ENCODE results near the gene AP2B1. TPM values are rescaled to one million over a fixed set of nuclear protein-coding genes. Genes with fewer than 3 reads are reported as not detected.

The AP2B1 gene
- polyA plus RNA-seq, 1 of the 3 experiments (the other 2 are of a cell fraction), result 97.8 TPM

DNA sequence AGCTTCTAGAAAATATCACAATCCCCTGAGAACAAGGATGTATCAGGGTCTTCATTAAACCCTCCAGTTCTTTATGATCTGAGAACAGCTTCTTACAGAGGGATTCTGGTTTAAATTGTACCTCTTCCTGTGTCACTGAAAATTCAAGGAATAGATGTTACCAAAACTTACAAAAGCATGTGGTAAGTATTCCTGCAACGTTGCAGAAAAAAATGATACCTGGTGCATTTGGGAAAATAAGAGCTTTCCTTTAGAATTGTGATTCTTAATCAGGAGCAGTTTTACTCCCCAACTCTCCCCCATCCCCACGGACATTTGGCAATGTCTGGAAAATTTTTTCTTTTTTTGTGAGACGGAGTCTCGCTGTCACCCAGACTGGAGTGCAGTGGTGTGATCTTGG lies 33.8 kb upstream of the AP2B1 start:
- POLR2A ChIA-PET, result no interaction called here

DNA sequence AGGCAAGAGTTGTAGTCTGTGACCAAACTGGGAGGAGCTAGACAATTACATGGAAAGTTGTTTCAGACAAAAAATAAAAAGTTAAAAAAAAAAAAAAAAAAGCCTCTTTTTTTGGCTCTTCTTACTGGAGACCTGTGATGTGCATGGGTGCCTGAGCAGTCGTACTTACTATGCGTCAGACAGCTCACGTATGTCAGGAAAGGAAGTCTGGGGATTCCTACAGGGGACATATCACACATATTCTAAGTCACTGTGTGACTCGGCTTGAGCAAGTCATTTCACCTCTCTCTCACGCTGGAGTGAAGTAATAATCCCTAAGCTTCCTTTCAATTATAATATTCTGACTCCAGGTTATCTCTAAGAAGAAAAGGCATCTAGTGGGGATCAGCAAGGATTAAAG lies 32.5 kb upstream of the AP2B1 start:
- no peak for DNase-seq
- 31% methylated on average over 5 of the region's 5 CpGs for WGBS (ENCODE audit: low lambda C conversion rate)

More for the DNA sequence above, 33.8 kb upstream of the AP2B1 start:
- Histone ChIP-seq H3K27me3 (ENCODE audit: insufficient read depth) (peaks cover 75% of the 10 kb centered on the region), H3K4me1 (ENCODE audit: control insufficient read depth in 1 of 2, insufficient read depth in 2 of 2, low read depth in 1 of 2, low read length in 1 of 2) (no peaks in the 10 kb centered on the region), H4K20me1 (ENCODE audit: insufficient read depth) (no peaks in the 10 kb centered on the region), H3K9ac (no peak overlapping the region), H2AFZ (ENCODE audit: low read depth) (no peak overlapping the region), H3K79me2 (ENCODE audit: insufficient read depth) (no peaks in the 10 kb centered on the region), H3K9me2 (0 out of 2 replicates have a peak, but pooled peaks cover 3% of the 10 kb centered on the region), H3K36me3 (replicated peaks in 1 of 2; ENCODE audit: control insufficient read depth in 1 of 2, insufficient read depth in 2 of 2, low read length in 1 of 2) (no peaks in the 10 kb centered on the region), H3F3A (replicated peaks; ENCODE audit: insufficient read depth) (no peaks in the 10 kb centered on the region), H3K4me2 (no peak overlapping the region), H3K4me3 (ENCODE audit: low read depth in 2 of 2, low read length in 1 of 2) (no peak overlapping the region), H3K27ac (ENCODE audit: low read depth in 2 of 2, low read length in 1 of 2) (no peak overlapping the region), H3K9me3 (no peaks in the 10 kb centered on the region)
- 10% methylated on average over 4 of the region's 4 CpGs for WGBS (ENCODE audit: low lambda C conversion rate)
- CTCF ChIA-PET, result interaction anchor here (0.8 to 3.6 kb wide), 6 partner anchors 14 to 241 kb away, joined by 3 to 29 read pairs (median 5); partner anchors contain the start of gene SLFN12L
- no peak for DNase-seq
- TF ChIP-seq GABPA (IDR thresholded peaks at IDR 0.05; ENCODE audit: low read depth) (no peak), SIN3A (IDR thresholded peaks at IDR 0.05; ENCODE audit: borderline replicate concordance, low read depth, low read length) (no peak), MXI1 (IDR thresholded peaks at IDR 0.05; ENCODE audit: low read depth, low read length) (no peak), TEAD4 (IDR thresholded peaks at IDR 0.05; ENCODE audit: borderline replicate concordance, insufficient read depth) (no peak), YY1 (IDR thresholded peaks at IDR 0.05; ENCODE audit: low read depth) (no peak), RCOR1 (IDR thresholded peaks at IDR 0.05; ENCODE audit: low read length) (no peak), FOSL2 (IDR thresholded peaks at IDR 0.05; ENCODE audit: borderline replicate concordance, low read depth) (no peak), EZH2phosphoT487 (IDR thresholded peaks at IDR 0.05; ENCODE audit: borderline replicate concordance, low read depth) (no peak), TAF1 (IDR thresholded peaks at IDR 0.05; ENCODE audit: borderline replicate concordance, low read depth, low read length) (no peak), RXRA (IDR thresholded peaks at IDR 0.05; ENCODE audit: borderline replicate concordance, low read depth) (no peak), POLR2AphosphoS5 (IDR thresholded peaks at IDR 0.05; ENCODE audit: low read depth, low read length) (no peak), JUND (IDR thresholded peaks at IDR 0.05) (no peak)
- TF ChIP-seq, protein P1, sequence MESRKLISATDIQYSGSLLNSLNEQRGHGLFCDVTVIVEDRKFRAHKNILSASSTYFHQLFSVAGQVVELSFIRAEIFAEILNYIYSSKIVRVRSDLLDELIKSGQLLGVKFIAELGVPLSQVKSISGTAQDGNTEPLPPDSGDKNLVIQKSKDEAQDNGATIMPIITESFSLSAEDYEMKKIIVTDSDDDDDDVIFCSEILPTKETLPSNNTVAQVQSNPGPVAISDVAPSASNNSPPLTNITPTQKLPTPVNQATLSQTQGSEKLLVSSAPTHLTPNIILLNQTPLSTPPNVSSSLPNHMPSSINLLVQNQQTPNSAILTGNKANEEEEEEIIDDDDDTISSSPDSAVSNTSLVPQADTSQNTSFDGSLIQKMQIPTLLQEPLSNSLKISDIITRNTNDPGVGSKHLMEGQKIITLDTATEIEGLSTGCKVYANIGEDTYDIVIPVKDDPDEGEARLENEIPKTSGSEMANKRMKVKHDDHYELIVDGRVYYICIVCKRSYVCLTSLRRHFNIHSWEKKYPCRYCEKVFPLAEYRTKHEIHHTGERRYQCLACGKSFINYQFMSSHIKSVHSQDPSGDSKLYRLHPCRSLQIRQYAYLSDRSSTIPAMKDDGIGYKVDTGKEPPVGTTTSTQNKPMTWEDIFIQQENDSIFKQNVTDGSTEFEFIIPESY (IDR thresholded peaks at IDR 0.05; ENCODE audit: borderline replicate concordance, low read depth), result no peak
- TF ChIP-seq, protein P2, sequence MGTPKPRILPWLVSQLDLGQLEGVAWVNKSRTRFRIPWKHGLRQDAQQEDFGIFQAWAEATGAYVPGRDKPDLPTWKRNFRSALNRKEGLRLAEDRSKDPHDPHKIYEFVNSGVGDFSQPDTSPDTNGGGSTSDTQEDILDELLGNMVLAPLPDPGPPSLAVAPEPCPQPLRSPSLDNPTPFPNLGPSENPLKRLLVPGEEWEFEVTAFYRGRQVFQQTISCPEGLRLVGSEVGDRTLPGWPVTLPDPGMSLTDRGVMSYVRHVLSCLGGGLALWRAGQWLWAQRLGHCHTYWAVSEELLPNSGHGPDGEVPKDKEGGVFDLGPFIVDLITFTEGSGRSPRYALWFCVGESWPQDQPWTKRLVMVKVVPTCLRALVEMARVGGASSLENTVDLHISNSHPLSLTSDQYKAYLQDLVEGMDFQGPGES (IDR thresholded peaks at IDR 0.05; ENCODE audit: low read depth, low read length), result no peak

More for the DNA sequence above, 32.5 kb upstream of the AP2B1 start:
- Histone ChIP-seq H3K9me3 (no peaks in the 10 kb centered on the region), H3K4me1 (ENCODE audit: control insufficient read depth in 1 of 2, insufficient read depth in 2 of 2, low read depth in 1 of 2, low read length in 1 of 2) (no peaks in the 10 kb centered on the region), H3K9ac (no peak overlapping the region), H2AFZ (ENCODE audit: low read depth) (no peak overlapping the region), H3K27ac (ENCODE audit: low read depth in 2 of 2, low read length in 1 of 2) (no peak overlapping the region), H3K4me2 (no peak overlapping the region), H3K36me3 (replicated peaks in 1 of 2; ENCODE audit: control insufficient read depth in 1 of 2, insufficient read depth in 2 of 2, low read length in 1 of 2) (no peaks in the 10 kb centered on the region), H3F3A (replicated peaks; ENCODE audit: insufficient read depth) (no peaks in the 10 kb centered on the region), H3K27me3 (ENCODE audit: insufficient read depth) (peaks cover 68% of the 10 kb centered on the region), H3K4me3 (ENCODE audit: low read depth in 2 of 2, low read length in 1 of 2) (no peak overlapping the region), H3K9me2 (0 out of 2 replicates have a peak, but pooled peaks cover 3% of the 10 kb centered on the region), H3K79me2 (ENCODE audit: insufficient read depth) (no peaks in the 10 kb centered on the region), H4K20me1 (ENCODE audit: insufficient read depth) (no peaks in the 10 kb centered on the region)
- CTCF ChIA-PET, result interaction anchor here (0.6 to 3.6 kb wide), 3 partner anchors 16 to 193 kb away, joined by 4 to 29 read pairs (median 14); partner anchors contain the start of gene SLFN12L
- TF ChIP-seq CHD2 (IDR thresholded peaks at IDR 0.05; ENCODE audit: low read length, partially characterized antibody), result no peak
- no peak for TF ChIP-seq RFX5 (IDR thresholded peaks at IDR 0.05; ENCODE audit: low read length)
- TF ChIP-seq FOXJ3 (CRISPR knock-in tag; IDR thresholded peaks at IDR 0.05), result no peak
- TF ChIP-seq RXRA (IDR thresholded peaks at IDR 0.05; ENCODE audit: borderline replicate concordance, low read depth), result no peak
- TF ChIP-seq NFIC (IDR thresholded peaks at IDR 0.05; ENCODE audit: borderline replicate concordance), result no peak
- no peak for TF ChIP-seq GABPA (IDR thresholded peaks at IDR 0.05; ENCODE audit: low read depth)
- no peak for TF ChIP-seq RAD21 (IDR thresholded peaks at IDR 0.05; ENCODE audit: low read length)
- POLR2A ChIA-PET, result no interaction called here
